Lower lobe of right lung (tissue), 2 donors: ENCODE measurements around the gene SECTM1. TPM values are rescaled to one million over a fixed set of nuclear protein-coding genes. Genes with fewer than 3 reads are reported as not detected.
A peak's percentile ranks its signal among the peaks of the same experiment; 100 is the strongest.
"Not testable (repeated sequence)": the region's sequence is repeated elsewhere in the genome, so short reads cannot be mapped to it uniquely, and the experiment has no call there.

Experiments
- ATAC-seq, 2 donors: fragments of 200-7000 bp; cut with Tn5 transposase; one replicate each; pipeline ENCODE4 v1.9.1; 2020 to 2022; ENCODE audit warnings: mild to moderate bottlenecking in 2 of 2, moderate library complexity in 2 of 2
- DNase-seq: peaks from one replicate; pipeline ENCODE4 v3.0.0-alpha.2; 2020
- H3K27ac ChIP-seq: fragments of 200-600 bp; one replicate; pipeline ENCODE4 v1.8.0; 2022
- H3K27me3 ChIP-seq: fragments of 200-600 bp; one replicate; pipeline ENCODE4 v1.8.0; 2022; ENCODE audit warnings: low read depth
- H3K36me3 ChIP-seq: fragments of 200-600 bp; one replicate; pipeline ENCODE4 v1.8.0; 2022; ENCODE audit warnings: mild to moderate bottlenecking
- H3K4me1 ChIP-seq: fragments of 200-600 bp; one replicate; pipeline ENCODE4 v1.8.0; 2022
- H3K4me3 ChIP-seq: fragments of 200-600 bp; one replicate; pipeline ENCODE4 v1.8.0; 2022; ENCODE audit warnings: mild to moderate bottlenecking
- H3K9me3 ChIP-seq: fragments of 200-600 bp; one replicate; pipeline ENCODE4 v1.8.0; 2022
- CTCF ChIP-seq: fragments of 200-600 bp; IDR thresholded peaks from one replicate; pipeline ENCODE4 v1.8.0; 2022; ENCODE audit warnings: antibody characterized with exemption, mild to moderate bottlenecking
- intact Hi-C: fragments of 100-400 bp; cut with DNase I; formaldehyde crosslinking; loops from one replicate; pipeline ENCODE4 v1.11.0; 2022
- long read RNA-seq: library from polyadenylated mRNA; unstranded; transcript quantifications from one replicate; pipeline ENCODE4 v2.0.0, GENCODE V29; 2021
- total RNA-seq: library from RNA; stranded (reverse); fragmentation: NEBNext Ultra II Directional; extraction: Animal tissue kit (Norgen Biotek cat#: 25700); gene quantifications from one replicate; pipeline ENCODE4 v1.2.1, GENCODE V29; 2021
- donor health status: DM: no; HTN: yes; CAD: no; lungs with severe emphysema.

Gene SECTM1
- 44.5 TPM for total RNA-seq
- long read RNA-seq, transcript SECTM1-201 (5 exons, 2,235 nt): major isoform, 22 of 75 reads
- long read RNA-seq, partial matches to known transcripts: 36 of 75 reads
- long read RNA-seq, other reads (novel, unspliced or antisense): 16 of 75 reads

GRCh38 chr17:82333279-82334171 is at the start of gene SECTM1:
TSS of gene SECTM1 (minus strand) at chr17:82333766. CDS start at chr17:82327240, 6,526 bp downstream.
- Histone ChIP-seq H3K36me3 (no peaks in the 10 kb centered on the region), H3K4me1 (peaks cover 56% of the 10 kb centered on the region), H3K9me3 (no peaks in the 10 kb centered on the region), H3K27me3 (no peaks in the 10 kb centered on the region), H3K4me3 (peak within 1 kb of the TSS; percentile 76), H3K27ac (peak within 1 kb of the TSS; percentile 86)
- intact Hi-C loops: no loop called here
- no peak for TF ChIP-seq CTCF
- ATAC-seq: peak; percentile 59
- peak; percentile 81 for DNase-seq

- Histone ChIP-seq H3K4me1 (peaks cover 16% of the 10 kb centered on the region), H3K4me3 (no peak overlapping the region), H3K27me3 (peaks cover 70% of the 10 kb centered on the region), H3K9me3 (no peaks in the 10 kb centered on the region), H3K27ac (no peak overlapping the region), H3K36me3 (no peaks in the 10 kb centered on the region)
- intact Hi-C loops: no loop called here
- no peak for TF ChIP-seq CTCF
- ATAC-seq (no peak), DNase-seq (peak; percentile 35)
Measured at GRCh38 chr17:82382933-82383255, 49.3 kb upstream of the SECTM1 start.

GRCh38 chr17:82382220-82382932 is 48.8 kb upstream of the SECTM1 start:
- intact Hi-C loops, ATAC-seq, H3K36me3 ChIP-seq, H3K9me3 ChIP-seq, H3K4me3 ChIP-seq, H3K27ac ChIP-seq: not testable (repeated sequence)
- DNase-seq: peak; percentile 41
- Histone ChIP-seq H3K4me1 (peaks cover 16% of the 10 kb centered on the region), H3K27me3 (peaks cover 73% of the 10 kb centered on the region)

GRCh38 chr17:82381703-82382009 is 48.1 kb upstream of the SECTM1 start:
- Histone ChIP-seq H3K27me3 (peaks cover 67% of the 10 kb centered on the region), H3K4me1 (peaks cover 16% of the 10 kb centered on the region)
- peak; percentile 11 for DNase-seq
- intact Hi-C loops, H3K4me3 ChIP-seq, ATAC-seq, H3K27ac ChIP-seq, H3K36me3 ChIP-seq, H3K9me3 ChIP-seq: not testable (repeated sequence)

- Histone ChIP-seq H3K27ac (no peak overlapping the region), H3K36me3 (no peaks in the 10 kb centered on the region), H3K27me3 (peaks cover 69% of the 10 kb centered on the region), H3K4me1 (peaks cover 16% of the 10 kb centered on the region), H3K9me3 (no peaks in the 10 kb centered on the region), H3K4me3 (no peak overlapping the region)
- intact Hi-C loops: no loop called here
- DNase-seq: peak; percentile 14
- no peak for TF ChIP-seq CTCF
- ATAC-seq: no peak
Measured at GRCh38 chr17:82380860-82381702, 47.5 kb upstream of the SECTM1 start.

GRCh38 chr17:82378741-82379021 is 45.1 kb upstream of the SECTM1 start:
- ATAC-seq: no peak
- TF ChIP-seq CTCF: no peak
- Histone ChIP-seq H3K9me3 (no peaks in the 10 kb centered on the region), H3K4me3 (no peak overlapping the region), H3K36me3 (no peaks in the 10 kb centered on the region), H3K27ac (no peak overlapping the region), H3K4me1 (no peaks in the 10 kb centered on the region), H3K27me3 (peaks cover 70% of the 10 kb centered on the region)
- intact Hi-C loops: no loop called here
- DNase-seq: no peak
